ENCODE measurements around the gene CSF1.

Gene CSF1

DNA sequence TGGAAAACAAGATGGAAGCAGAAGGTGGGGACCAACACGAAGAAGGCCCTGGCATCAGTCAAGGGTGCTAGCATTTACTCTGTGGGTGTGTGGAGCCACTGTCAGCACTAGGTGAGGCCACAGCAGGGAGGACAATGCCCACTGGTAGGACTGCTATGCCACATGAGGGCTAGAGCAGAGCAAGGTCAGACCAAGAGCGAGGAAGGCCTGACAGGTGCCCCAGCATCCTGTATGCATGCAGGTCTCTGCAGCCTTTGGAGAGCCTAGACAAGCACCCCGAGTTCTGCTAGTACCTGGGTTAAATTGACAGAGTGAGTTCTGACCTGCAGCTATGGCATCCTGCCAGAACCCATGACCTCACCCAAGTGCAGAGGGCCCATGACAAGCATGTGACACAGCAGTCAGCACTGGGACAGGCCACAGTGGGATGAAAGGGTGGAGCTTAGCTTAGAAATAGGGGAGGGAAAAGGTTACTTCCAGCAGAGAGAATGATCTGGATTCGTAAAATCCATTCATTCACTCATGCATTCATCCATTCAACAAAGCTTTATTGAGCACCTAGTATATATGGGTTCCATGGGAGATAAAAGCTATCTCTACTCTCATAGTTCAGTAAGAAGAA is 9.0 kb upstream of the CSF1 start:
- no peak for DNase-seq

DNA sequence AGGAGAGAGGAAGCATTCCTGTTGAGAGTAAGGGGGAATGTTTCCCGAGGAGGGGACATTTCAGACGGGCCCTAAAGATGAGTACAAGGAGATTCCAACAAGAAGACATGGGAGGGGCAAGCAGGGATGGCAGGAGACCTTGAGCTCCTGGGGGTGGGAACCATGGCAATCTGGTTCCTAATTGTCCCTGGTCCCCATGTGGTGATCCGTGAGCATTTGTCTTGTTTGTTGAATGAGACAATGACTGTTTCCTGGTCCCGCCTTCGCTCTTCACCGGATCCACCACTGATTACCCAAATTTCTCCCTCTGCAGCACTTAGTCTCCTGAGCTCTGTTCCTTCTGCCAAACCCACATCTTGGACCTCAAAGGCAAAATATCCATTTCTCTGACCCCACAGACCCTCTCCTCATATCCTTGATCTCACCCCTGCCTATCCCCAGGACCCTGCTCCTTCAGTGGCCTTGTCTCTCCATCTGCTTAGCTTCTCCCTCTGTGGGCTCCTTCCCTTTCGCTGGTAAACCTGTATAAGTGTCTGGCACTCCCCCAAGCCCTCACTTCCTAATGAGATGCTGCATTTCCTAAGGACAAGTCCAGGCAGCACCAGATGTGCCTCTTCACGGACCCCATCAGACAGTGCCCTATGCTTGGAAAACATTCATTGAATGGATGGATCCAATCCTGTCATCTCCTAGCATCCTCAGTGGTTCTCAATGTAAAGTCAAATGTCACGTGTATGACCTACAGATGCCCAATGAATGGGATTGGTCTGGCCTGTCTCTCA is 8.3 kb upstream of the CSF1 start:
- no peak for DNase-seq

DNA sequence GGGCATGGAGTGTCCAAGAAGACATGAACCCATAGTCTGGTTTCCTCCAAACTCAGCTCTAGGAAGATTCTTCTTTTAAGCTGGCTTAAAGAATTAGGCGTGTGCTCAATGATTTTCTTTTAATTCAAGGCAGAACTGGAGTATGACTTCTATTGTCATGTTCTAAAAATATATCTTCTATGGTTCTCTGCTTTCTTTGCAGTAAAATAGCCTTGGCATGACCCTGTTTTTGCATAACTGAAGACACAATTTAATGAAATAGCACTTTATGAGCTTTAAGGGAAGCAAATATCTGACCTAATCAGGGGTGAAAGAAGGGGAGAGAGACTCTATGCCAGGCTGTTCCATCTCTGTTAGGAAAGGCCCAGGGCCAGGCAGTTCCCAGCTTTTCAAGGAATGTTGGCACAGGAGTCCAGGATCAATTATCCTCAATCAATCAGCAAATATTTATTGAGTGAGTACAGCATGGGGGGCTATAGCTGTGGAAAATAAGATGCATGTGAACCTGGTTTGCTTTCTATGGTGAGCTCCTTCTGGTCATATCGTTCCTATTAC is 7.2 kb upstream of the CSF1 start:
- no peak for DNase-seq

DNA sequence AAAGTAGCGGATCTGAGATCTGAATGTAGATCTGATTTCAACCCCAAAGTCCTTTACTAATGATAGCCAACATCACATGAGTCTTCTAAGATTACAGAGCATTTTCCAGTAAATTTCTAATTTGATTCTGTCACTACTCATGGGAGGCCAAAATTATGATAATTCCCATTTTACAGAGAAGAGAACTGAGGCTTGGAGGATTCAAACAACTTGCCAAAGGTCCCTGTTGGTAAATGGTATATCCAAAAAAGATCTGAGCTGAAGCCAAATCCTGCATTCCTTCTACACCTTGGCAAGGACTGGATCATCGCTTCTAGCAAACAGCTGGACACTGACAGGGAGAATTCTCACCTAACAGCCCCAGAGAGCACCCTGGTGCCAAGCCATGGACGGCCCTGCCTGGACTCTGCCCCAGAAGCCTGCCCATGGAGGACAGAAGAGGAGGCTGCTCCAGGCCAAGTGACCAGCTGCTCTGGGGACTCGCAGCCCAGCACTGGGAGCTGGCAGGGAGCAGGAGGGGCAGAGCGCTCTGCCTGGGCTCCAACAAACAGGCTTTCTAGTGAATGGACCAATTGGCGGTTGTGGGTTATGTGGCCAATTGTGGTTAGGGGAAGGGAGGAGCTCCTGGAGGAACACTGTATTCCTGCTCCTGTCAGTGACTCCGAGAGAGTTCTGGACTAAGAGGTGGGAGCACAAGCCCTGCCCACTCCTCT is 6.4 kb upstream of the CSF1 start:
- DNase-seq: no peak

DNA sequence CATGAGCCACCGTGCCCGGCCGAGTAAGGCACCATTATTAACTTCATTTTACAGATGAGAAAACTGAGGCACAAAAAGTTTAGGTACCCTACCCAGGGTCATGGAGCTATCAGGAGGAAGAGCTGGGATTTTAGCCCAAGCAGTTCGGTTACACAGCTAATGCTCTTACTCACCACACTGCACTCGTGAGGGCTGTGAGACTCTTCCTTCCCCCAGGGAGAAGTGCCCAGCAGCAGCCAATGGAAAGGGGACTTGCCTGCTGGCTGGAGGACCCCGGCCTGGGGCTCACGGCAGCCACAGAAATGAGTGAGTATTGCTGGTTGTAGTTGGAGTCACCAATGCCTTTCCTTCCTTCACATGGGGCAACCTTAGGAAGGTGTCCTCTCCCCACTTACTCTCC is 5.2 kb upstream of the CSF1 start:
- DNase-seq: no peak

DNA sequence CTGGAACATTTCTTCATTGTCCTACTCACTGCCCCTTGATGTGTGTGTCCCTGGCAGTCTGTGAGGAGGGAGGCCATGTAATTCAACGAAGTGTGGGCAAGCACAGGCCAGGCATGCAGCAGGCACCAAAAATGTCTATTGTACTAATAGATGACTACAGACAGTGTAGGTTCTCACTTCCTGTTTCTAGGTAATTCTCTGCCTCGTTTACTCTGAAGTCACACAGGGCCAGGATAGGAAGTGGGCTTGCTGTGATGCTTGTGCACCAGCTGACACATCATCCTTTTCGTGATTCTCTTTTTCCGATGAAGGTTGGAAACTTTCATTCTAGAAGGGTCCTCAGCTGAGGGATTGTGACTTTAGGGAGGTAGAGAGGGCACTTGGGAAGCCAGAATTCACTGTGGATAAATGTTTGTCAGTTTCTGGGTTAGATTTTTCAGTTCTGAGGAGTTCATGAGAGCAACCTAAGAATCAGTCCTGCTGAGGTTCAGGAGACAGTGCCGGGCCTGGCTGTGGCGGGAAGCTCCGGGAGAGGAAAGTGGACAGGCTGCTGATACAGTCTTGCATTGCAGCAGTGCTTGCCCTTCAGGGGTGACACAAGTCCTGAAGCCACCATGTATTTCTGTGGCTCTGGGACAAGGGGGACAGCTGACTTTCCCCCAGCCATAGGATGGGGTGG is 4.3 kb upstream of the CSF1 start:
- no peak for DNase-seq

DNA sequence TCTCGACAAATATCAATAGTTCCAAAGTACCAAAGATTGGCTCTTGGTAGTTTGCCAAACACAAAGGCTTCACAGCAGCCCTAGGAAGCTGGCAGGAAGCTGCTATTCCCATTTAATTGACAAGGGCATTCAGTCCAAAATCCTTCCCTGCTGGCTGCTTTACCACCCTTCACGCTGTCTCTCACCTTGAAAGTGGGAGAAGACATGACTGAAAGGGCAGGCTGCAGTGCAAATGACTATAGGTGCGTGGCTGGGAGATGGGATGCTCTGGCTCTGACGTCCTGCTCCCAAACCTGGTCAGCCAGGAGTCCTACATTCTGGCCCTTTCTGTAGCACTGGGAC is 3.8 kb upstream of the CSF1 start:
- no peak for DNase-seq

DNA sequence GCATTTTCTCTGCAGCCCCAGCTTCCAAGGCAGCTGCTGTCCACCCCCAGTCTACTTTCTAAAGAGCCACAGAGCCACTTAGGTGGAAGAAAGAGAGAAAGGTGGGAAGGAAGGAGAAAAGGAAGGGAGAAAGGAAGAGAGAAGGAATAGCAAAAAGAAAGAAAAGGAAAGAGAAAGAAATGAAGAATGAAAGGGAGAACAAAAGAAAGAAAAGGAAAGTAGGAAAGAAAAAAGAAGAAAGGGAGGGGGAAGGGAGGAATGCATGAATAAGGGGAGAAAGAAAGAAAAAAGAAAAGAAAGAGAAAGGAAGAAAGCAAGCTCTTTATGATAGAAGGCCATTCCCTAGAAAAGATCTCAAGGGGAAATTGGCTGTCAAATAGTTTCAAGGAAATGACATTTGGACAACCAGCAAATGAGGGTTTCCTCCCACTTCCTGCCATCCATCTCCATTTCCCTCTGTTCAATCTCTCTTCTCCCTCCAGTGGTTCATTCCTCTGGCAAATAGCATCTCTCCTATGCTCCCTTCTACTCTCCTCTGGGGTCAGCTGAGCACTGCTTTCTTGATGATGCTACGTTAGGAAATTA is 3.4 kb upstream of the CSF1 start:
- DNase-seq: no peak

DNA sequence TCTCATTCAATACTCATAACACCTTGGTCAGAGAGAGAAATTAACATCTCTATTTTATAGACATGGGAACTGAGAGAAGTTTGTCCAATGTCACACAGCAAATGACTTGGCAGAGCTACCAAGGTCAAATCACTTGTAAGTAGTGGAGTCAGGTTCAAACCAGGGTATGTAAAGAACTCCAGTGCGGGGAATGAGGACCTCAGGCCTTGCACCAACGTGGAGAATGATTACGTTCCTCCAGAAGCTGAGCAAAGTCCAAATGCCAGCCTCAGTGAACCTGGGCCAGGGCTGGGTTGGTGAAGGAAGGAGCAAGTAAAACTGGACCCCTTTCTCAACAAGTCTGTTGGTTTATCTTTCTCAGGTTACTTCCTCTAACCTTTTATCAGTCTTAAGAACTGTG is 1.8 kb upstream of the CSF1 start:
- DNase-seq: no peak

DNA sequence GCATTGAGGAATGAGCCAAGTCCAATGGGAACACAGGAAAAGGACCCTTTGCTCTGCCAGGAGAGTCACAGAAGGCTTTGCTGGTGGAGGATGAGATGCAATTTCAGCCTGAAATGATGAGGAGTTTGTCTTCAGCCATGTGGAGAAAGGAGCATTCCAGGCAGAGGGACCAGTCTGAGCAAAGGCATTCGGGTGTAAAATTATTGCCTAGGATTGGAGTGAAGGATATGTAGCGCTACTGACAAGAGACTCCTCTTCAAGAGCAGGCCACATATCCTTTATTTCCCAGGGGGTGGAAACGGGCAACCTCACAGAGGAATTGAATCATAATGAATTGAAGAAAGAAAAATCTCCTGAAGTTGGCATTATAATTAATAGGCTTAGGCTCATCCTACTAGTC is 1.1 kb upstream of the CSF1 start:
- DNase-seq: no peak

DNA sequence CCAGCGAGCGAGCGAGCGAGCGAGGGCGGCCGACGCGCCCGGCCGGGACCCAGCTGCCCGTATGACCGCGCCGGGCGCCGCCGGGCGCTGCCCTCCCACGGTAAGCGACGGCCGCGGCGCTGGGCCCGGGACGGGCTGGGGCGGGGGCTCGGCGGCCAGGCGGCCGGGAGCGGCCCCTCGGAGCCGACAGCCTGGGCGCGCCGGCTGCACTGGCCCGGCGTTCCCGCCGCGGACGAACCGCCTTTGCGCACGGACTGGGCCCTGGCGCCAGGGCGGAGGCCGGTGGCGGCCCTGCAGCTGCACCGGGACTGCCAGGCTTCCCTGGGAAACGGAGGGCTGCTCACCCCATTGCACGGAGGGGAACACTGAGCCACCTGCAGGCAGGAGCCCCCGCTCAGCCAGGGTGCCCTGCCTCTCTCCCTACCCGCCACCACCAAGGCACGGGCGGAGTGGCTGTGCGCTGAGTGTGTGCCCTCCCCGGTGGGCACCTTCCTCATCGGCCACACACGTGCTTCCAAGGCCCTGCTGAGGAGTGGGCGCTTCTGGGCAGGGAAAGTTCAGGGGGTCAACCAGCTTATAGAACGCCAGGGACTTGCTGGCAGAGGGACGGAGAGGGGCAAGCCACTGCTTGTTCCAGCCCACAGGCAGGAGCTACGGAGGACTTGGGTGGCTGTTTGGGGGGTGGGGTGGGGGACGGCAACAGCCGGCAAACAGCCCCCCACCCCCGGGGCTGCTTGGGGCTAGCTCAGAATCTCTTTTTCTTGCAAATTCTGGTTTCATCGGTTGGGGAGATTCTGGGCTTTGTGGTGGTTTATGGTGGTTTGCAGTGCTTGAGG is 532 bp downstream of the CSF1 start:
- DNase-seq: no peak

DNA sequence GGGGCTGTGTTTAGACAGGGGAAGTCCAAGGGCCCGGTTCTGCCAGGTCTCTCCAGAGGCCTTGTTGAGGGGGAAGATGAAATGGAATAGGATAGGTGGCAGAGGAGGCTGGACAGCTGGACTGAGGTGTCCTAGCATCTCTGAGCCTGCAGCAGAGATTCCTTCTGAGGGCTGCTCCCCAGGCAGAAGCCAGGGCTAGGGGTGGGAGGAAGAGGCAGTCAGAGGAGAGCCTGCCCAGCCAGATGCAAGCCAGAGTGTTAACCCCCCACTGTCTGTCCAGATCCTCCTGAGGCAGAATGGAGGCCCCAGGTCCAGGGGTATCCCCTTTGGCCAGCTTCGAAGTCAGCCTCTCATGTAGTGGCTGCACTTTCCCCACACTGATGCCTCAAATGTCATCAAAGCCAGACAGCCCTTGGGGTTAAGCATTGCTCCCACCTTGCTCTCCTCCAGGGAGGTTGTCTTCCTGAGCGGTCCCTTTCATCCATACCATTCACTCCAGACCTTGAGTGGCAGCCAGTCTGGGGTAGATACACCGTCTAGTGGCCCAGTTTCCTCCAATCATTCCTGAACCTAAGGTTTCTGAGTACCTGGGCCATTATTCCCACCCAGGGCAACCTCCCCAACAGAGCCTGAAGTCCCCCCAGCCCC is 1.7 kb downstream of the CSF1 start:
- no peak for DNase-seq

DNA sequence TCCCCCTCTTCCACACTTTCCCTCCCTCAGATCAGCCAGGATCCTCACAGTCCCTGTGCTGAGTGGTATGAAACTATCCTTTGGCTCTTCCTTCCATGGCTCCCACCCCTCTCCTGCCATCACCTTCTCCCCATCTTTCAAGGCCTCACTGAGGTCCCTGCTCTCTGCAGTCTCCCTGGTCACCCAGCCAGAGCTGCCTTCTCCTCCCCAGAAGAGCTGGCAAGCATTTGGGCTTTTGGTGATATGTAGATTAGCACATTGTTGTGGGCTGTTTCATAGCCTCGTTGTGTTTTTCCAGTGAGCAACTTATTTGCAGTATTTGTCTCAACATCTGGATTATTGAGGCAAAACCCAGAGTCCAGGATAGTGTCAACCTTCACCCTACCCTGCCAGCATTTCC is 2.2 kb downstream of the CSF1 start:
- DNase-seq: no peak

DNA sequence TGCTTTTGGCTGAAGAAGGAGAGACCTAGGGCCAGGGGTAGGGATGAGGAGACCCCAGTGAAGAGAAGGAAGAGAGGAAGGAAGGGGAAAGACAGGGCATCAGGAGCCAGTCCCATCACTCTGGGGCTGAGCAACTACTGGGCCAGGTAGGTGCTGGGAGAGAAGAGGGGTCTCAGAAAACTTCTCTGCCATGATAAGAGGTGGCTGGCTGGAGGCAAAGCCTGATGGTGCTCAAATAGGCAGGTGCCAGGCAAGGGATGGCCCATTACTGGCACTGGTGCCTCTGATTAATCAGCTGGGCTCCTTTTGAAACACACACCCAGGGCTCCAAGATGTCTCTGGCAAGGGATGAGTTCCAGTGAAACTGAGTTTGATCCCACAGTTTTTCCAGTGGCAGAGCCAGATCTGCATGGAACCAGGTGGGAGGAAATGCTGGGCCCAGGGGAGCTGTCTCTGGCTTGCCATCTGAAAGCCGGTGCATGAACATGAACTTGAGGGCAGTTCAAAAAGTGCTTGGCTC is 2.8 kb downstream of the CSF1 start:
- DNase-seq: no peak

DNA sequence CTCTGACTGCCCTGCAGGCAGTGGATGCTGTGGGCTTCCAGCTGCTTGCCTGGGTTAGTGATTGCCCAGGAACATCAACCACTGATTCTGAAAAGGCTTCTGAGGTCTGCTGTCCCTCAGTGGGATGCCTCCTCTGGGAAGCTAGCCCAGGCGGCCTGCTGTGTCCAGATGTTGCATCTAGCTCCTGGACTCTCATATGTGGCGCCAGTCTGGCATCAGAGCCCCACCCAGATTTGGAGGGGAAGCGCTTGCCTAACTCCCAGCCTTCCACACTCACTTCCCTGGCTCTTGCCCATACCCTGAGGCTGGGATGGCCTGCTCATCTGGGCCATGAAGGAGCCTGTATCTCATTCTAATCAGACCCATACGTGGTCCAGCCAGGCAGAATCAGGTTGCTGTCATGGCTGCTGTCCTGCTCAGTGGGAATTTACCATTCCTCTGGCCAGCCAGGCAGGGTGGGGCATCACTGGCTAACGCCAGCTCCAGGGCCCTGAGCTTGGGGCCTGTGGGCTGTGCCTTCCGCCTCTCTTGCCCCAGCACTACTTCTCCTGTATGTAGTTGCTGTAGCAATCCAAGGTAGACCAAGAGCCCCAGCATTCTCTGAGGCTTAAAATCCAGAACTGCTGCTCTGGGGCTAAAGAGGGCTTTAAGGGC is 4.1 kb downstream of the CSF1 start:
- no peak for DNase-seq

DNA sequence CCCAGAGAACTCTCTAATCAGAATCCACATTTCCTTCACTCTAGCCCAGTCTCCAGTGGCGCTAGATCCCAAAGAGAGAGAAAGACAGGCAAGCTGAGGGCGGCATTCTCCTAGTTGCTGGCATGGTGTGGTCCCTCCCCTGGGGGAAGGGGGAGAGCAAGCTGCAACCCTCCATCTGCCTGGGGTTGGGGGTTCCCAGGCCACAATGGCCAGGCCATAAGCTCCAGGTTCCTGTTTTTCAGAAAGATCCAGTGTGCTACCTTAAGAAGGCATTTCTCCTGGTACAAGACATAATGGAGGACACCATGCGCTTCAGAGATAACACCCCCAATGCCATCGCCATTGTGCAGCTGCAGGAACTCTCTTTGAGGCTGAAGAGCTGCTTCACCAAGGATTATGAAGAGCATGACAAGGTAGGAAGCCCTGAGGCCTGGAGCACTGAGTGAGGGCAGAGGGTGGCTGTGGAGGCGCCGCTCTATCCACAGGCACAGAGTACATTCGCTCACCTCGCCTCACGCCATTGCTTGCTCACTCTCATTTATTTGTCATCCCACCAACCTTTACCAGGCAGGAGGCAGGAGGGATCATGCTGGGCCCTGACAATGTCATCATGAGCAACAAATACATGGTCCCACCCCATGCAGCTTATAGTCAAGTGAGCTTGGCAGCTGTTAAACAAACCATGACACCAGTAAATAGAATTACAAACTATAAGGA is 6.6 kb downstream of the CSF1 start:
- no peak for DNase-seq

DNA sequence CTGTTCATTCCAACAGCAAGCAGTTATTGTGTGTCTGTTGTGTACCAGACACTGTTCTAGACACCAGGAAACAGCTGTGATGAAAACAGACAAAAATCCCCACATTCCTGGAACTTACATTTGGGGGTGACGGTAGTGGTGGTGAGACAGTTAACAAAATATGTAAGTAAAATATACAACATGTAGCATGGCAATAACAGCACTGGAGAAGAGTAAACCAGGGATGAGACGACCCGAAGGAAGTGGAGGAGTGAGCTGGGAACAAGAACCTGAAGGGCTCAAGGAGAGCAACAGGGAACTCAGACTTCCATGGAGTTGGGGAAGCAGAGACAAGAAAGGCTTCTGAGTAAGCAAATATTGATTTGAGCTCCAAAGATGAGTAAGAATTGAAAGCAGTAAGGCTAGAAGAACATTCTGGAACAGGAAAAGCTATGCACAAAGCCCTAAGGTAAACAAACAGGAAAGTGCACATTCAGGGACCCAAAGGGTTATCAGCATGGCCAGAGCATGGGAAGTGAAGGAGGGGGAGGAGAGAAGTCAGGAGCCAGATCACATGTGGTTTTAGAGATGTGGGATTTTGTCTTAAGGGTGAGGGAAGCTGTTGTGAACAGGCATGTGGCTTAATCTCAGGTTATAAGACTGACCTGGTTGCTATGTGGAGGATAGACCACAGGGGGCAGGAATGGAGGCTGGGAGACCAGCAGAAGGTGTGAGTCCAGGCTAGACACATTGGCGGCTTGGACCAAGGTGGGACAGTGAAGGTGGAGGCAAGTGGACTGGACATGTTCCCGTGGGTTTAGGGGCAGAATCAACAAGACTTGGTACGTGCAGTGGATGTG is 7.3 kb downstream of the CSF1 start:
- DNase-seq: no peak

DNA sequence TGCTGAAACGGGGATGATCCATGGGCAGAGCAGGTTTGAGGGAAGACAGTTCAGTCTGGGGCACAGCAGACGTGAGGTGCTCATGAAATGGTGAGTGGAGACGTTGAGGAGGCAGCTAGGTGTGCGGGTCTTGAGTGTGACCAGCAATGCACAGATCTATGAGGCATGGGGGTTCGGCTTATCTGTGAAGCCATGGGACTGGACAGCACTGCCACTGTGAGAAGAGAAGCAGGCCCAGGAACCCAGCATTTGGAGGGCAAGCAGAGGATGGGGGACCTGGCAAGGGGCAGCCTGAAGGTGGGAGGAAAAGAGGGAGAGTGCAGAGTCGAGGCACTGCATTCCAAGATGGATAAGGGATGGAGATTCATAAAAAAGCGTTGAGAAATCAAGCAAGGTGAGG is 8.0 kb downstream of the CSF1 start:
- DNase-seq: no peak

DNA sequence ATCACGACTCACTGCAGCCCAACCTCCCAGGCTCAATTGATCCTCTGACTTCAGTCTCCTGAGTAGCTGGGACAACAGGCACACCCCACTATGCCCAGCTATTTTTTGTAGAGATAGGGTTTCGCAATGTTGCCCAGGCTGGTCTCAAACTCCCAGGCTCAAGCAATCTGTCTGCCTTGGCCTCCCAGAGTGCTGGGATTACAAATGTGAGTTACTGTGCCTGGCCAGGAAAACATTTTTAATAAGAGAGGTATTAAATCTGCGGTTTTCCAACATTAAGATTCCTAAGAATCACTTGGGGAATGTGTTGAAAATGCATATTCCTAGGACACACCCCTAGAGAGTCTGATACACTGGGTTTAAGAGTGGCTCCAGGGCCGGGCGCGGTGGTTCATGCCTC is 8.7 kb downstream of the CSF1 start:
- no peak for DNase-seq

All from NCI-H1048 (cell line).